Measurements from ENCODE around the gene TRIM26.

The TRIM26 gene

GRCh38 chr6:30164714-30165113 is 48.5 kb downstream of the TRIM26 start:
- TF ChIP-seq ZFX (IDR thresholded peaks at IDR 0.05) (no peak), CTCF (conservative IDR thresholded peaks at IDR 0.05) (no peak)
- no peak overlapping the region for H3K27ac ChIP-seq

GRCh38 chr6:30163918-30164654 is 49.1 kb downstream of the TRIM26 start:
- no peak overlapping the region for H3K27ac ChIP-seq
- TF ChIP-seq CTCF (conservative IDR thresholded peaks at IDR 0.05) (no peak), ZFX (IDR thresholded peaks at IDR 0.05) (no peak)

GRCh38 chr6:30163090-30163917 is 49.9 kb downstream of the TRIM26 start, which contains the start of gene TRIM15:
Gene TRIM15 (plus strand): TSS chr6:30163546. CDS start chr6:30163685, 139 bp downstream.
- TF ChIP-seq ZFX (IDR thresholded peaks at IDR 0.05) = no peak
- H3K27ac ChIP-seq = no peak within 1 kb of the TSS

GRCh38 chr6:30162265-30163089 is 50.7 kb downstream of the TRIM26 start:
- H3K27ac ChIP-seq = no peak overlapping the region
- TF ChIP-seq ZFX (IDR thresholded peaks at IDR 0.05) (no peak), CTCF (conservative IDR thresholded peaks at IDR 0.05) (no peak)

GRCh38 chr6:30160785-30161531 is 52.2 kb downstream of the TRIM26 start, which contains the start of gene TRIM10:
Gene TRIM10 (minus strand): TSS chr6:30161211. CDS start chr6:30160858, 353 bp downstream.
- TF ChIP-seq ZFX (IDR thresholded peaks at IDR 0.05) (no peak), CTCF (conservative IDR thresholded peaks at IDR 0.05) (no peak)

GRCh38 chr6:30160008-30160784 is 53.0 kb downstream of the TRIM26 start:
- H3K27ac ChIP-seq = no peak overlapping the region
- TF ChIP-seq ZFX (IDR thresholded peaks at IDR 0.05) = no peak
- TF ChIP-seq CTCF (conservative IDR thresholded peaks at IDR 0.05) = no peak

More at GRCh38 chr6:30160785-30161531, 52.2 kb downstream of the TRIM26 start, which contains the start of gene TRIM10:
- no peak within 1 kb of the TSS for H3K27ac ChIP-seq
